GM18499 (cell line): ENCODE data around the gene HMGB2.

Source experiments
- ATAC-seq: cut with Tn5 transposase; IDR thresholded peaks from one replicate; pipeline ENCODE4 v1.9.1; 2021; ENCODE audit warnings: moderate number of reproducible peaks; ENCODE audit not compliant: insufficient read depth, unreplicated experiment

The HMGB2 gene

GRCh38 chr4:173289353-173289727 lies 44.8 kb downstream of the HMGB2 start:
- ATAC-seq: no peak

- no peak for ATAC-seq
These were observed 45.3 kb downstream of the HMGB2 start for GRCh38 chr4:173288698-173289352.

- ATAC-seq: no peak
These were observed 45.9 kb downstream of the HMGB2 start for GRCh38 chr4:173288296-173288695.

GRCh38 chr4:173287486-173287885 lies 46.7 kb downstream of the HMGB2 start:
- no peak for ATAC-seq

GRCh38 chr4:173284463-173284862 lies 49.7 kb downstream of the HMGB2 start:
- ATAC-seq: no peak

- no peak for ATAC-seq
These were observed 51.5 kb downstream of the HMGB2 start for GRCh38 chr4:173282626-173283025.

GRCh38 chr4:173282256-173282562 lies 51.9 kb downstream of the HMGB2 start:
- no peak for ATAC-seq

GRCh38 chr4:173281406-173282255 lies 52.5 kb downstream of the HMGB2 start:
- ATAC-seq: no peak
